ENCODE results near the gene ZNF300.

- TF ChIP-seq CTCF (IDR thresholded peaks at IDR 0.05) (no peak), POLR2A (IDR thresholded peaks at IDR 0.05) (no peak), POLR2AphosphoS5 (IDR thresholded peaks at IDR 0.05) (no peak), EP300 (IDR thresholded peaks at IDR 0.05; ENCODE audit: low read depth) (no peak)
Measured at GRCh38 chr5:150895431-150896428, 9.1 kb downstream of the ZNF300 start.

Data from transverse colon (tissue), 4 donors.